GM21381 (cell line): ENCODE data around the gene PRKCA.
"Not testable (repeated sequence)": the region's sequence is repeated elsewhere in the genome, so short reads cannot be mapped to it uniquely, and the experiment has no call there.

Source experiments
- ATAC-seq: cut with Tn5 transposase; IDR thresholded peaks from one replicate; pipeline ENCODE4 v1.9.1; 2021; ENCODE audit warnings: mild to moderate bottlenecking, moderate library complexity; ENCODE audit not compliant: unreplicated experiment

PRKCA gene

GRCh38 chr17:66717641-66718058 is 415.2 kb downstream of the PRKCA start:
- ATAC-seq: peak; percentile 61

DNA sequence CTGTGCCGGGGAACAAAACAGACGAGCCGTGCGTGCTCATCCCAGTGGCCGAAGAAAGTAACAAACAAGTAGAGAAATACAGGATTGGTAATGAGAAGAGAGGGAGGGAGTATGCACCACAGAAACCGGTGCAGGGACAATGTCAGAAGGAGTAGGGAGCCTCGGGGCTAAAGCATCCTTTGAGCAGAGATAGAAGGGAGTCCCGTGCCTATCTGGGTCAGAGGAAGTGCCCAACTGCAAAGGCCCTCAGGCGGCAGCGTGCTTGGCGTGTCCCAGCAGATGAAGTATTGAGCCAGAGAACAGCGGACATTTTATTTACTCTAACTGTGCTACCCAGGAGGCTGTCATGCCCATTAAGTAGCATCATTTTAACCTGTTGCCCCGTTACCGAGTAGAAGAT is 417.6 kb downstream of the PRKCA start:
- no peak for ATAC-seq

DNA sequence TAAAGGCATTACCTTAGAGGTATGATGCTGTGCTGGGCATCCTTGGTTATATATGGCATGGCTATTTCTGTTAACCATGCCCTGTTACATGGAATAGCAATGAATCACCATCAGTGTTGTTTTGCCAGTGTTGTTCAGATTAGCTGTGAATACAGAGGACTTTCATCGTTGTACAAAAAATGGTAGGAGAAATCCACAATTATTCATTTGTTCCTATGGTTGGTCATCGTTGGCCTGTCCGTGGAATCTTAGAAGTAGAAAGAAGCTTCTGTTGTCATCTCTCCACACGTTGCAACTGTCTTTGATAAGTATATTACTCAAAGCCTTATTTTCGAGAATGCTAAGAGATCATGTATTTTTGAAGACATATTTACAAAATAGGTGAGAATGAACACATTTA is 418.2 kb downstream of the PRKCA start:
- ATAC-seq: no peak

GRCh38 chr17:66722341-66722740 is 419.9 kb downstream of the PRKCA start:
- ATAC-seq: no peak

DNA sequence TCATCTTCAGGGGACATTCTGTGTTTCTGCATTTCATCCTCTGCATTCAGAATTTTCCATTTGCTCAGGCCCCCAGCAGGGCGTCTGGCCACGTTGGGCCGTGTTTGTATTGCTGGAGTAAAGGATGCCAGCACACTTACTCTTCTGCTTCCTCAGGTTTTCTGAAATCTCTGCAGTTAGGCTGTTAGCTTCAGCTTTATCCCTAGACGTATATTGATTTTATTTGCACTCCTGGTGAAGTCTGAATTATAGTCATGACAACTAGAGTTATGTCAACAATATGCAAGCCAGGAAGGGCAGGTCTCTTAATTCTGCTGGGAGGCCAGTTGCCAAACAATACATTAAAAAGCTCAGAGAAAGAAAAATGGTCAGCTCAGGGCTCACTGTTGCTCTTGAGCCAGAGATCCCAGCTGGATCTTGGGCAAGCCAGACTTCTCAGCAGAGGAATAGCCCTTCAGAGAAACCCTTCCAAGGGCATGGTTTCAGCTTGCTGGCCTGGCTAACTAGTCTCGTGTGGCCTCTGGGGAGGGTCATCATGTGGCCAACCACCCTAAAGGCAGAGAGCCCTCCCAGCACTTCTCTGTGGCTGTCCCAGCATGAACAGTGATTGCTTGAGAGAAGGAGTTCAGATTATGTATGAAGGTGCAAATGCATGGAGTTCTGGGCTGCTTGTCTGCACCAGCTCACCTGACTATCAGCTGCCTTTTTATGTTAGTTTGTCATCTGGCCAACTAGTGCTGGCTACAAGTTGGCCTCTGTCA is 422.3 kb downstream of the PRKCA start:
- no peak for ATAC-seq

GRCh38 chr17:66725438-66725837 is 423.0 kb downstream of the PRKCA start:
- ATAC-seq: not testable (repeated sequence)

DNA sequence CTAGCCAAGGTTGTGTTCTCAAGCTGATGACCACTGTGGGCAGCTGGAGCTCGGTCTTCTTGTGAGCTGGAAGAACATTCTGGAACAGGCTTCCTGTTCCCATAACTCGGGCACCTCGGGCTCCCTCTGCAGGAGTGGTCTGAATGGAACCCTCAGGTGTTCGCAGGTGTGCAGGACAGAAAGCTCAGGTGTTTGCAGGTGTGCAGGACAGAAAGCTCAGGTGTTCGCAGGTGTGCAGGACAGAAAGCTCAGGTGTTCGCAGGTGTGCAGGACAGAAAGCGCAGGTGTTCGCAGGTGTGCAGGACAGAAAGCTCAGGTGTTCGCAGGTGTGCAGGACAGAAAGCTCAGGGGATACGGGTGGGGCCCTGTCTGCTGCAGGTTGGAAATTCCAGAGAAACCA is 423.5 kb downstream of the PRKCA start:
- no peak for ATAC-seq

GRCh38 chr17:66726371-66726770 is 424.0 kb downstream of the PRKCA start:
- ATAC-seq: no peak

DNA sequence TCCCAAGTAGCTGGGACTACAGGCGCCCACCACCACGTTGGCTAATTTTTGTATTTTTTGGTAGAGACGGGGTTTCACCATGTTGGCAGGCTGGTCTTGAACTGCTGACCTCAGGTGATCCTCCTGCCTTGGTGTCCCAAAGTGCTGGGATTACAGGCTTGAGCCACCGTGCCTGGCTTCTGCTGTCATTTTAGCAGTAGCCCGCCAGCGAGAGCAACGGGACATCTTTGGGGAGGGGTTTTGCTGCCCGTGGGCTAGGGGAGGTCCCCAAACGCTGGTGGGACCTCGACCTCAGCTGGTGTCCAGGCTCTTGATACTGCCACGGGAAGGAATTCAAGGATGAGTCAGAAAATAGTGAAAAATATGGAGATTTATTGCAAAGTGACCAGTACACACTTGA is 424.4 kb downstream of the PRKCA start:
- ATAC-seq: no peak

- peak; percentile 94 for ATAC-seq
These were observed 425.5 kb downstream of the PRKCA start for GRCh38 chr17:66727634-66728570.

DNA sequence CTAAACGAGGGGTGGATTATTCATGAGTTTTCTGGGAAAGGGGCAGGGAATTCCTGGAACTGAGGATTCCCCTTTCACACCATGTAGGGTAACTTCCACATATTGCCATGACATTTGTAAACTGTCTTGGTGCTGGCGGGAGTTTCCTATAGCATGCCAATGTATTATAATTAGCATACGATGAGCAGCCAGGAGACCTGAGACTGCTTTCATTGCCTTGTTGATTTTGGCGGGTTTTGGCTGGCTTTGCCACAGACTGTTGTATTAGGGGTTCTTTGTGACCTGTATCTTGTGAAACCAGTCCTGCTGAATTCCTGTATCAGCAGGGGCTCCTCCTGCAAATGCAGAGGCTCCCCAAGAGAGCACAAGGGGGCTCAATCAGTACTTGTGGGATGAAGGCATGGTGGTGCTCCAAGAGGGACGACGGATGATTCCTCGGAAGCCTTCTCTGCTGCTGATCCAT is 428.1 kb downstream of the PRKCA start:
- ATAC-seq: no peak

DNA sequence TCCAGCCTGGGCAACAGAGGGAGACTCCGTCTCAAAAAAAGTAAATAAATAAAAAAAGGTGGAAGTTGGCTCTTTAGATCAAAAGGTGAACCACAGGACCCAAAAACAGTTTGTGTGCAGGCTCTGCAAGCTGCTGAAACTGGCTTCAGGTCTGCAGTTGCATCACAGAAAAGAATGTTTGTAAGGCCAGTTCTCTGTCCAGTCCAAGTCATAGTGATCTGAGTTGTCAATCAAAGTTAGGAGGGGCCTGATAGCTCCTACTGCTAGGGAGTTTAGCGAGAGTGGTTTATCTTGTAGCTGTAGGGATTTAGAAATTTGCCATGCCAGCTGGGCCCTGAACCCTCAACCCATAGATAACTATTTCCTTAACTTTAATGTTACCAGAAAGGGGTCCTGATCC is 431.3 kb downstream of the PRKCA start:
- ATAC-seq: no peak

- no peak for ATAC-seq
These were observed 432.0 kb downstream of the PRKCA start for GRCh38 chr17:66734186-66734943.

DNA sequence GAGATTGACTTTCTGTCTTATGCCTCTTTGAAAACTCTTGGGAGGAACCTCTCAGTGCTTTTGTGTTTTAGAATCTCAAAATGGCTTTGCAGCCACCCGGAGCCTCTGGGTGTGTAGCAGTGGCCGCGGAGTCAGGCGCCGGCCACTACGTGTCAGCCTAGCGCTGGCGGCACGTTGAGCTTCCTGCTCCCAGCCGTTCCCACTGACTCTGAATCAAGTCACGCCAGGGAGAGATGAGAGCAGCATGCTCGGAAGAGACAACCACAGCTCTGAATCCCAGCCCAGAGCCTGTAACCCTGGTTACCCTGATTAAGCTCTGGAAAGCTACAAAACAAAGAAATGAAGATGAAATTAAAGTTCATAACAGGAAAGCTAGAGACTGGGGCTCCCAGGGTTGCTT is 435.1 kb downstream of the PRKCA start:
- ATAC-seq: no peak

GRCh38 chr17:66738301-66738700 is 435.9 kb downstream of the PRKCA start:
- ATAC-seq: no peak

- no peak for ATAC-seq
These were observed 437.1 kb downstream of the PRKCA start for GRCh38 chr17:66739553-66739952.

- no peak for ATAC-seq
These were observed 437.8 kb downstream of the PRKCA start for GRCh38 chr17:66740226-66740625.

GRCh38 chr17:66743511-66743910 is 441.1 kb downstream of the PRKCA start:
- ATAC-seq: no peak

DNA sequence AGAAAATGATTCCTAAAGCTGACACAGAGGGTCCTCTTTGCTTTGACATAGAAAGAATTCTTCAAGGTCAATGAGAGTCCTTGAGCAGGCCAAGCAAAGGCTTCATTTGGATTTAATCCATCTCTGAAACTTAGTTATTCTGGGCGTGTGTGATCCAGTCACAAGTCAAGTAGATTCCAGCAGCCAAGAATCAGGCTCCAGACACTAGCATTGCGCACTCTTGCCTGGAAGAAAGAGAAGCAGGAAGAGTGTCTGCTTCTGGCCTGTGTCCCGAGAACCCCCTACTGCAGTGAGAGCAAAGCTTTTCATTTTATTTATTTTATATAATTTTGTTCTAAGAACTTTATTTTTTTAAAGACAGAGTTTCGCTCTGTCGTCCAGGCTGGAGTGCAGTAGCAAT is 444.3 kb downstream of the PRKCA start:
- no peak for ATAC-seq

- ATAC-seq: no peak
These were observed 445.3 kb downstream of the PRKCA start for GRCh38 chr17:66747578-66748275.

- ATAC-seq: no peak
These were observed 446.2 kb downstream of the PRKCA start for GRCh38 chr17:66748578-66748977.
